SJSA1 (cell line): ENCODE data around the gene CPN1. TPM values are rescaled to one million over a fixed set of nuclear protein-coding genes. Genes with fewer than 3 reads are reported as not detected.
A peak's percentile ranks its signal among the peaks of the same experiment; 100 is the strongest.

Experiments
- DNase-seq, 2 experiments: peaks; one replicate each; pipeline ENCODE4 v3.0.0-alpha.2; 2015 to 2020; ENCODE audit warnings: low spot score in 2 of 2, low read depth in 1 of 2
- H3K27ac ChIP-seq: fragments of 250-450 bp; sonication (Bioruptor Pico); 2 replicates; pipeline ENCODE4 v1.5.1; 2020; ENCODE audit warnings: mild to moderate bottlenecking, moderate library complexity
- H3K27me3 ChIP-seq: fragments of 250-450 bp; sonication (Bioruptor Pico); replicated peaks from 2 replicates; pipeline ENCODE4 v1.5.1; 2020; ENCODE audit warnings: mild to moderate bottlenecking, moderate library complexity
- H3K36me3 ChIP-seq: fragments of 250-450 bp; sonication (Bioruptor Pico); 2 replicates; pipeline ENCODE4 v1.5.1; 2020; ENCODE audit warnings: mild to moderate bottlenecking
- H3K4me1 ChIP-seq: fragments of 250-450 bp; sonication (Bioruptor Pico); replicated peaks from 2 replicates; pipeline ENCODE4 v1.6.1; 2021; ENCODE audit warnings: mild to moderate bottlenecking
- H3K4me3 ChIP-seq: fragments of 250-450 bp; sonication (Bioruptor Pico); 2 replicates; pipeline ENCODE4 v1.5.1; 2020; ENCODE audit warnings: mild to moderate bottlenecking
- H3K9me3 ChIP-seq: fragments of 250-450 bp; sonication (Bioruptor Pico); replicated peaks from 2 replicates; pipeline ENCODE4 v1.5.1; 2020; ENCODE audit warnings: mild to moderate bottlenecking
- total RNA-seq: library from RNA; depleted of rRNA; stranded (reverse); fragments of >200 nt; shearing (Covaris generic); gene quantifications from 2 replicates; pipeline ENCODE4 v1.2.3, GENCODE V29; 2014

The CPN1 gene
- total RNA-seq, 1 experiment from 2014 or later = not detected

- Histone ChIP-seq H3K4me3 (peak overlapping the region; percentile 78), H3K27me3 (no peaks in the 10 kb centered on the region)
- DNase-seq = peak in 1 of 2 experiments; percentile 39
These were observed 72.9 kb downstream of the CPN1 start for GRCh38 chr10:100008708-100009282.

GRCh38 chr10:100008142-100008522, 73.5 kb downstream of the CPN1 start:
- DNase-seq = peak in 1 of 2 experiments; percentile 6
- Histone ChIP-seq H3K36me3 (peaks cover 5% of the 10 kb centered on the region), H3K4me1 (peaks cover 61% of the 10 kb centered on the region), H3K9me3 (no peaks in the 10 kb centered on the region), H3K4me3 (peak overlapping the region; percentile 78), H3K27ac (no peak overlapping the region), H3K27me3 (no peaks in the 10 kb centered on the region)

More at GRCh38 chr10:100008708-100009282, 72.9 kb downstream of the CPN1 start:
- Histone ChIP-seq H3K9me3 (no peaks in the 10 kb centered on the region), H3K27ac (peak overlapping the region; percentile 34; the same call in 1 of the 2 replicates), H3K4me1 (peaks cover 61% of the 10 kb centered on the region), H3K36me3 (peaks cover 5% of the 10 kb centered on the region)

- Histone ChIP-seq H3K4me1 (peaks cover 64% of the 10 kb centered on the region), H3K36me3 (peaks cover 5% of the 10 kb centered on the region), H3K27ac (no peak overlapping the region; the same call in 1 of the 2 replicates), H3K27me3 (no peaks in the 10 kb centered on the region), H3K9me3 (no peaks in the 10 kb centered on the region), H3K4me3 (no peak overlapping the region)
- no peak for DNase-seq
These were observed 74.2 kb downstream of the CPN1 start for GRCh38 chr10:100007231-100008141.

GRCh38 chr10:100006243-100006886, 75.3 kb downstream of the CPN1 start:
- H3K27ac ChIP-seq = peak overlapping the region; percentile 91
- H3K27me3 ChIP-seq = no peaks in the 10 kb centered on the region
- peaks cover 5% of the 10 kb centered on the region for H3K36me3 ChIP-seq
- peak; percentile 79 to 89 for DNase-seq
- H3K4me1 ChIP-seq = peaks cover 64% of the 10 kb centered on the region
- no peaks in the 10 kb centered on the region for H3K9me3 ChIP-seq
- H3K4me3 ChIP-seq = peak overlapping the region; percentile 11

- H3K27me3 ChIP-seq = no peaks in the 10 kb centered on the region
- no peaks in the 10 kb centered on the region for H3K9me3 ChIP-seq
- DNase-seq = no peak
- peaks cover 5% of the 10 kb centered on the region for H3K36me3 ChIP-seq
- H3K4me1 ChIP-seq = peaks cover 59% of the 10 kb centered on the region
- no peak overlapping the region for H3K4me3 ChIP-seq
- H3K27ac ChIP-seq = peak overlapping the region; percentile 91
These were observed 76.7 kb downstream of the CPN1 start for GRCh38 chr10:100004805-100005510.

GRCh38 chr10:100000109-100000644, 81.5 kb downstream of the CPN1 start:
- Histone ChIP-seq H3K36me3 (peaks cover 3% of the 10 kb centered on the region), H3K27ac (0 out of 2 replicates have a peak overlapping the region, but pooled peaks have one; percentile 3), H3K4me1 (peaks cover 52% of the 10 kb centered on the region), H3K27me3 (no peaks in the 10 kb centered on the region), H3K9me3 (no peaks in the 10 kb centered on the region), H3K4me3 (no peak overlapping the region)
- no peak for DNase-seq

GRCh38 chr10:99999319-100000108, 82.2 kb downstream of the CPN1 start:
- Histone ChIP-seq H3K4me3 (no peak overlapping the region), H3K9me3 (no peaks in the 10 kb centered on the region), H3K27ac (0 out of 2 replicates have a peak overlapping the region, but pooled peaks have one; percentile 3), H3K27me3 (no peaks in the 10 kb centered on the region), H3K36me3 (peaks cover 5% of the 10 kb centered on the region), H3K4me1 (peaks cover 52% of the 10 kb centered on the region)
- no peak for DNase-seq

- no peak for DNase-seq
- Histone ChIP-seq H3K4me3 (no peak overlapping the region), H3K4me1 (peaks cover 55% of the 10 kb centered on the region), H3K36me3 (peaks cover 5% of the 10 kb centered on the region), H3K9me3 (no peaks in the 10 kb centered on the region), H3K27me3 (no peaks in the 10 kb centered on the region), H3K27ac (no peak overlapping the region)
These were observed 82.8 kb downstream of the CPN1 start for GRCh38 chr10:99998889-99999288.

GRCh38 chr10:99996671-99997648, 84.7 kb downstream of the CPN1 start:
- Histone ChIP-seq H3K36me3 (peaks cover 8% of the 10 kb centered on the region), H3K27me3 (no peaks in the 10 kb centered on the region), H3K9me3 (no peaks in the 10 kb centered on the region), H3K4me1 (peaks cover 54% of the 10 kb centered on the region), H3K4me3 (no peak overlapping the region), H3K27ac (peak overlapping the region; percentile 1; the same call in 1 of the 2 replicates)
- DNase-seq = no peak

- Histone ChIP-seq H3K27ac (no peak overlapping the region), H3K27me3 (no peaks in the 10 kb centered on the region), H3K4me1 (peaks cover 57% of the 10 kb centered on the region), H3K4me3 (no peak overlapping the region), H3K9me3 (no peaks in the 10 kb centered on the region), H3K36me3 (peaks cover 8% of the 10 kb centered on the region; the same call in 1 of the 2 replicates)
- no peak for DNase-seq
These were observed 86.0 kb downstream of the CPN1 start for GRCh38 chr10:99995713-99996112.

GRCh38 chr10:99995269-99995668, 86.4 kb downstream of the CPN1 start:
- Histone ChIP-seq H3K27ac (no peak overlapping the region), H3K4me1 (peaks cover 54% of the 10 kb centered on the region), H3K36me3 (peaks cover 8% of the 10 kb centered on the region; the same call in 1 of the 2 replicates), H3K9me3 (no peaks in the 10 kb centered on the region), H3K27me3 (no peaks in the 10 kb centered on the region), H3K4me3 (no peak overlapping the region)
- DNase-seq = no peak
